Activated CD8-positive, alpha-beta memory T cell treated with anti-CD3 and anti-CD28 coated beads, Interleukin-2, amount 50 U/mL, for 4 hours (primary cell): ENCODE measurements around the gene DCLK1.

Source experiments
- DNase-seq: peaks from one replicate; pipeline ENCODE4 v3.0.0-alpha.2; 2020

DCLK1 gene

GRCh38 chr13:35770756-35771297 lies 360.4 kb downstream of the DCLK1 start:
- no peak for DNase-seq

GRCh38 chr13:35769812-35770211 lies 361.4 kb downstream of the DCLK1 start:
- DNase-seq, result no peak

- no peak for DNase-seq
These were observed 362.6 kb downstream of the DCLK1 start for GRCh38 chr13:35768551-35768950.

GRCh38 chr13:35768073-35768472 lies 363.1 kb downstream of the DCLK1 start:
- no peak for DNase-seq

- DNase-seq, result no peak
These were observed 363.8 kb downstream of the DCLK1 start for GRCh38 chr13:35767256-35767976.

GRCh38 chr13:35766663-35767062 lies 364.5 kb downstream of the DCLK1 start:
- DNase-seq, result no peak

- no peak for DNase-seq
These were observed 365.2 kb downstream of the DCLK1 start for GRCh38 chr13:35765941-35766340.

GRCh38 chr13:35765366-35765765 lies 365.8 kb downstream of the DCLK1 start:
- DNase-seq, result no peak

GRCh38 chr13:35764326-35765015 lies 366.7 kb downstream of the DCLK1 start:
- no peak for DNase-seq

- no peak for DNase-seq
These were observed 367.4 kb downstream of the DCLK1 start for GRCh38 chr13:35763782-35764123.

GRCh38 chr13:35763060-35763781 lies 368.0 kb downstream of the DCLK1 start:
- DNase-seq, result no peak

- DNase-seq, result no peak
These were observed 369.5 kb downstream of the DCLK1 start for GRCh38 chr13:35761440-35762252.

- DNase-seq, result no peak
These were observed 370.4 kb downstream of the DCLK1 start for GRCh38 chr13:35760735-35761281.

- no peak for DNase-seq
These were observed 383.6 kb downstream of the DCLK1 start for GRCh38 chr13:35747594-35747993.

GRCh38 chr13:35744566-35745178 lies 386.5 kb downstream of the DCLK1 start:
- no peak for DNase-seq

- no peak for DNase-seq
These were observed 387.0 kb downstream of the DCLK1 start for GRCh38 chr13:35744144-35744543.

- DNase-seq, result no peak
These were observed 388.0 kb downstream of the DCLK1 start for GRCh38 chr13:35743165-35743564.

GRCh38 chr13:35741657-35742056 lies 389.5 kb downstream of the DCLK1 start:
- DNase-seq, result no peak

- no peak for DNase-seq
These were observed 394.3 kb downstream of the DCLK1 start for GRCh38 chr13:35736876-35737275.

GRCh38 chr13:35733827-35734226 lies 397.4 kb downstream of the DCLK1 start:
- no peak for DNase-seq

GRCh38 chr13:35732565-35732964 lies 398.6 kb downstream of the DCLK1 start:
- no peak for DNase-seq

- DNase-seq, result no peak
These were observed 399.7 kb downstream of the DCLK1 start for GRCh38 chr13:35731471-35731870.
